ENCODE results near the gene RINL.
"Not testable (repeated sequence)": the region's sequence is repeated elsewhere in the genome, so short reads cannot be mapped to it uniquely, and the experiment has no call there.

Gene RINL

DNA sequence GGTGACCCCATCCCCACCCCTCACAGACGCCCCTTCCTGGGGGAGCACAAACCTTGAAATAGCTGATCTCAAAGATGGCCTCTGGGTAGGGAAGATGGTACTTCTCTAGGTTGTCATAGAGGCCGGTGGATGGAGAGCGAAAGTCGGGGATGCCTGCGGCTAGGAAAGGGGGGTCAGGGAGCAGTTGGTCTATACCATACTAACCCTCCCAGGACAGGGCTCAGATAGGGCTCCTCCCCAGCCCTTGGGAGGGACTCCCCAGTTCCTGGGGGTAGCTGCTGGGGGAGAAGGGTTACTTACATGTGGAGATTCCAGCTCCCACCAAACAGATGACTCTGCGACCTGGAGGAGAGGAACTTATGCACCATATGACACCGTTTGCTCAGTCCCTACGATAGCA is 11.7 kb upstream of the RINL start:
- DNase-seq (ENCODE audit: low read depth): no peak
- in situ Hi-C loops (cut with HindIII; ENCODE audit: low sequenced_read_pairs): no loop called here
- H3K4me3 ChIP-seq (ENCODE audit: low read depth, low read length): no peak overlapping the region
- TF ChIP-seq, protein P1, sequence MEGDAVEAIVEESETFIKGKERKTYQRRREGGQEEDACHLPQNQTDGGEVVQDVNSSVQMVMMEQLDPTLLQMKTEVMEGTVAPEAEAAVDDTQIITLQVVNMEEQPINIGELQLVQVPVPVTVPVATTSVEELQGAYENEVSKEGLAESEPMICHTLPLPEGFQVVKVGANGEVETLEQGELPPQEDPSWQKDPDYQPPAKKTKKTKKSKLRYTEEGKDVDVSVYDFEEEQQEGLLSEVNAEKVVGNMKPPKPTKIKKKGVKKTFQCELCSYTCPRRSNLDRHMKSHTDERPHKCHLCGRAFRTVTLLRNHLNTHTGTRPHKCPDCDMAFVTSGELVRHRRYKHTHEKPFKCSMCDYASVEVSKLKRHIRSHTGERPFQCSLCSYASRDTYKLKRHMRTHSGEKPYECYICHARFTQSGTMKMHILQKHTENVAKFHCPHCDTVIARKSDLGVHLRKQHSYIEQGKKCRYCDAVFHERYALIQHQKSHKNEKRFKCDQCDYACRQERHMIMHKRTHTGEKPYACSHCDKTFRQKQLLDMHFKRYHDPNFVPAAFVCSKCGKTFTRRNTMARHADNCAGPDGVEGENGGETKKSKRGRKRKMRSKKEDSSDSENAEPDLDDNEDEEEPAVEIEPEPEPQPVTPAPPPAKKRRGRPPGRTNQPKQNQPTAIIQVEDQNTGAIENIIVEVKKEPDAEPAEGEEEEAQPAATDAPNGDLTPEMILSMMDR (IDR thresholded peaks at IDR 0.05; ENCODE audit: low read depth, low read length, missing control alignments): no peak

DNA sequence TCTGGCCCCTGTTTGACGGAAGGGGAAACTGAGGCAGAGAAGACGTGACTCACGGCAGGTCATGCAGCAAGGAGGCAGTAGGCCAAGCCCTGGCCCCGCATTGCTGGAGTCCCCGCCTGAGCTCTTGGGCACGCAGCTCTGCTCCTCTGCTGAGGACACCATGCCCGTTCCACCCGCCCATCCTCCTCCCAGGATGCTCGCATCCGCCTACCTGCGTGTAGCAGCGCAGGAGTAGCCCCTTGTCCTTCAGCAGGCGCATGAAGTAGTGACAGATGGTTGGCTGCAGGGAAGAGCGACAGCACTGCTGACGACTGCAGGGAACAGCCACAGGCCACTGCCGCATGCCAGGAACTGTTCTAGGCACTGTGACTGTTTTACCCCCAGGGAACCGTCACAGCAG is 10.8 kb upstream of the RINL start:
- in situ Hi-C loops (cut with HindIII; ENCODE audit: low sequenced_read_pairs): no loop called here
- TF ChIP-seq, protein P1 (IDR thresholded peaks at IDR 0.05; ENCODE audit: low read depth, low read length, missing control alignments): no peak
- no peak for DNase-seq (ENCODE audit: low read depth)
- no peak overlapping the region for H3K4me3 ChIP-seq (ENCODE audit: low read depth, low read length)

DNA sequence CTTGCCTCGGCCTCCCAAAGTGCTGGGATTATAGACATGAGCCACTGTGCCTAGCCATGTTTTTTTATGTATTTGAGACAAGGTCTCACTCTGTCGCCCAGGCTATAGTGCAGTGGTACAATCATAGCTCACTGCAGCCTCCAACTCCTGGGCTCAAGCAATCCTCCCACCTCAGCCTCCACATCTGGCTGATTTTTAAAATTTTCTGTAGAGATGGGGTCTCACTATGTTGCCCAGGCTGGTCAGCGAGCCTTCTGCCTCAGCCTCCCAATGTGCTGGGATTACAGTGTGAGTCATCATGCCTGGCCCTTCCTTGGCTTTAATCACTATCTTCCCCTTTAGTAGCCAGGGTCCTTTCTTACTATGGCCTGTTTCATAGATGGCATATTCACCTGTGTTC is 6.6 kb upstream of the RINL start:
- DNase-seq (ENCODE audit: low read depth); in situ Hi-C loops (cut with HindIII; ENCODE audit: low sequenced_read_pairs); H3K4me3 ChIP-seq (ENCODE audit: low read depth, low read length): not testable (repeated sequence)

DNA sequence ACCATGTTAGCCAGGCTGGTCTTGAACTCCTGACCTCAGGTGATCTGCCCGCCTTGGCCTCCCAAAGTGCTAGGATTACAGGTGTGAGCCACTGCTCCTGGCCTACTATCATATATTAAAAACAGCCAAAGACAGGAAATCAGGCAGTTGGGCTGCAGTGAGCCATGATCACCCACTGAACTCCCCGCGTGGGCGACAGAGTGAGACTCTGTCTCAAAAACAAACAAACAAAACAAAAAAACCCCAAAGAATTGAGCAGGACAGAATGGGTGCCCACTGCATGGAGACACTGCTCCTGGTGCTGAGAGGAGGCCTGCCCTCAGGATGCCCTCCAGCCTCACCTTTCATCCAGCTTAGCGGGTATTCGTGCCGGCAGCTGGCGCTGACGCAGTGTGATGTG is 5.2 kb upstream of the RINL start:
- in situ Hi-C loops (cut with HindIII; ENCODE audit: low sequenced_read_pairs): no loop called here

DNA sequence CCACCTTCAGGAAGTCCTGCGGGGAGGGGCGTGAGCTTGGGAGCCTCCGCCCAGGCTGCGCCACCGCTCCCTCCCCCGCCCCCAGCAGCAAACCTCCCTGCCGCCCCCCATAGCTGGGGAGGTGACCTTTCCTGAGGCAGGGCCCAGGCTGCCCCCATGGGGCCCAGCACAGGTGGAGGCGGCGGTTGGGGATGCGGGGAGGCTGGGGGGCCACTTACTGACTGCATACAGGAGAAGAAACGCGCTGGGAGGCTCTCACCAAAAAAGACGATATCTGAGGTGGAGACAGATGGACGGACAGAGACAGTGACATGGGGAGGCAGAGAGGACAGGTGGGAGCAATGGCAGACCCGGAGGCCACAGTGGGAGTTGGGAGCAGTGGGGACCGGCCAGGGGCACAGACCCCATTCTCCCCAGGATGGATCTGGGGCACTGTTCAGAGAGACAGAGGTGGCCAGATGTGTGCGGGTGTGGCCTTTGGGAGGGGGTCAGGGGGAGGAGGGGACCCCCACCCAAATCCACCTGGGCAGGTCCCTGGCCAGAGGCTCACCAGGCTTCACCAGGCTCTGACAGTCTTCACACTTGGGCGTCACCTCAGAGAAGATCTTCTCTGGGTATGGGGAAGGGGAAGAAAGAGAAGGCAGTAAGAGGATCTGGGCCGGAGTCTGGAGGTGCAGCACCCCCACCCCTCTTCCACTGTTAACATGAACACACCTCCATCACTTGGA is 3.0 kb upstream of the RINL start:
- TF ChIP-seq, protein P1 (IDR thresholded peaks at IDR 0.05; ENCODE audit: low read depth, low read length, missing control alignments): no peak
- in situ Hi-C loops (cut with HindIII; ENCODE audit: low sequenced_read_pairs): no loop called here
- no peak overlapping the region for H3K4me3 ChIP-seq (ENCODE audit: low read depth, low read length)
- DNase-seq (ENCODE audit: low read depth): no peak

More for the DNA sequence above, 5.2 kb upstream of the RINL start:
- TF ChIP-seq, protein P1 (IDR thresholded peaks at IDR 0.05; ENCODE audit: low read depth, low read length, missing control alignments): no peak
- no peak for DNase-seq (ENCODE audit: low read depth)
- H3K4me3 ChIP-seq (ENCODE audit: low read depth, low read length): no peak overlapping the region

DNA sequence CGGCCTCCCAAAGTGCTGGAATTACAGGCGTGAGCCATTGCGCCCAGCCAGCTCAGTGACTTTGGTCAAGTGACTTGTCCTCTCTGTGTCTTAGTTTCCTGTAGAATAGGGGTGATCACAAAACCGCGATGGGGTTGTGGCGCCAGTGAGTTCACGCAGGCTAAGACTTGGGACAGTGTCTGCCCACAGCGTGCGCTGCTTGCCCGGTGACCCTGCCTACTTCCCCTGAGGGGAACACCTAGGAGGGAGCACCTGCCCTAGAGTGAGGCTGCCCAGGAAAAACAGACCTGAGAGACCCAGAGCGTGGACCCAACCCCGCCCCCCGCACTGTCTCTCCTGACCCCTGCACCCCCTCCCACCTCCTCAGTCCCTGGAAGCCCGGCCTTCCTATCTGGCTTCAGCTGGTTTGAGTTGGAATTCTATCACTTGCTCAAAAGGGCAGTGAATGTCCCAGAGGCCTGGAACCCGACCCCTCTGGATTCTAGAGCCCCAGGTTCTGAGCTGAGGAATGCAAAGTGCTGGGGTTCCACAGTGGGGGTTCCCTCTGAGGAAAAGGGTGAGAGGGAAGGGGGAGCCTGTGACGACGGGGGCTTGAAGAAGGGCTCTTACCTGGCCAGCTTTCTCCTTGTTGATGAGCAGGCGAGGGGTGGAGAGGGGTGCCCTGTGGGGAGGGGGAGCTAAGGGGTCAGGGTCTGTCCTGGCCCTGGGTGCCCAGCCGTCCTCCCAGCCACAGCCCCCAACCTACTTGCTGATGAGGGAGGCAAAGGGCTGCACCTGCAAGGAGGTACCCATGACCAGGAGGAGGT is 2.2 kb upstream of the RINL start:
- DNase-seq (ENCODE audit: low read depth): no peak
- H3K4me3 ChIP-seq (ENCODE audit: low read depth, low read length): no peak overlapping the region
- in situ Hi-C loops (cut with HindIII; ENCODE audit: low sequenced_read_pairs): no loop called here
- TF ChIP-seq, protein P1 (IDR thresholded peaks at IDR 0.05; ENCODE audit: low read depth, low read length, missing control alignments): no peak

DNA sequence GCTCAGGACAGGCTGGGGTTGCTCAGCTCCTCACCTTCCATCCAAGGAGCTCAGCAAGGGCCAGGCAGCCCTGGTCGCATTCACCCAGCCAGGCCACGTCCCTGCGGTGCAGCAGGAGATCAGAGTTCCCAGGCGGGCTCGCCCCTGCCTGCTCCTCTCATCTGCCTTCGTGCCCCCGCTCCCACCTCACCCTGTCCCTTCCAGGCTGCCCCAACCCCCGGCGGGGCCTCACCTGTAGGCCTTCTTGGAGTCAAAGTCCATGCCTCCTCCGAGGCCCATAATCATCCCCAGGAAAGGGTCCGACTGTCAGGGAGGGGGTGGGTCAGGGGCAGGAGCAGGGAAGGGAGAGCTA is 1.3 kb upstream of the RINL start:
- in situ Hi-C loops (cut with HindIII; ENCODE audit: low sequenced_read_pairs): no loop called here
- TF ChIP-seq, protein P1 (IDR thresholded peaks at IDR 0.05; ENCODE audit: low read depth, low read length, missing control alignments): no peak
- no peak overlapping the region for H3K4me3 ChIP-seq (ENCODE audit: low read depth, low read length)
- no peak for DNase-seq (ENCODE audit: low read depth)

Measured in astrocyte of the cerebellum (primary cell).